HG03457 (cell line): ENCODE results near the gene SLC39A11.
A peak's percentile ranks its signal among the peaks of the same experiment; 100 is the strongest.
"Not testable (repeated sequence)": the region's sequence is repeated elsewhere in the genome, so short reads cannot be mapped to it uniquely, and the experiment has no call there.

Source experiments
- ATAC-seq: cut with Tn5 transposase; IDR thresholded peaks from one replicate; pipeline ENCODE4 v1.9.1; 2021; ENCODE audit warnings: moderate number of reproducible peaks; ENCODE audit not compliant: unreplicated experiment

Gene SLC39A11

DNA sequence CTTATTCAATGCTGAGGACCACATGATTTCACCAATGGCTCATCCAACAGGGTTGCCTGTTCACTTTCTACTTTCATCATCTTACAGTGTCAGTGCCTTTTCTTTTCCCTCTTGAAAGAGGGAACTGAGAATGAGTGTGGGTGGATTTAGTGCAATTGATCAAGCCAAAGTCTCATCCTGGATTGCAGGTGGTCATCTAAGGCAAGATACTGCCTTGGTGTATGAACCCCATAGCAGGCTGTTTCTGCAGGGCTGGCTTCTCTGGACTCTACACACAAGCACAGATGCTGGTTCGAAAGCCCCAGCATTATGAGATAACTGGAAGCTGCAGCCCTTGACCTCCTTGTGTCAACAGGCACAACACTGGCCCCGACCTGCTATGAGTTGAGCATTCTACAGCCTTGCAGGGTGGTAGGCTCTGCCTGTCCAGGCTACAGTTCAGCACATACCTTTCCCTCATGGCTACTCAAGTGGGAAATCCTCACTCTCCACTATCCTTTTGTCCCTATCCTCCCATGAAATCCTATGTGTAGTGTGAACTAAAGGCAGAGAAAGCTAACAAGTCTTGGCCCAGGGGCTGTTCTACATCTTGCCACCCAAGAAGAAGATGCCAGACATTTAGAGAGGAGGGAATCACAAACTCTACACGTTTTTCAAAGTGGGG is 358.7 kb downstream of the SLC39A11 start:
- ATAC-seq, result no peak

DNA sequence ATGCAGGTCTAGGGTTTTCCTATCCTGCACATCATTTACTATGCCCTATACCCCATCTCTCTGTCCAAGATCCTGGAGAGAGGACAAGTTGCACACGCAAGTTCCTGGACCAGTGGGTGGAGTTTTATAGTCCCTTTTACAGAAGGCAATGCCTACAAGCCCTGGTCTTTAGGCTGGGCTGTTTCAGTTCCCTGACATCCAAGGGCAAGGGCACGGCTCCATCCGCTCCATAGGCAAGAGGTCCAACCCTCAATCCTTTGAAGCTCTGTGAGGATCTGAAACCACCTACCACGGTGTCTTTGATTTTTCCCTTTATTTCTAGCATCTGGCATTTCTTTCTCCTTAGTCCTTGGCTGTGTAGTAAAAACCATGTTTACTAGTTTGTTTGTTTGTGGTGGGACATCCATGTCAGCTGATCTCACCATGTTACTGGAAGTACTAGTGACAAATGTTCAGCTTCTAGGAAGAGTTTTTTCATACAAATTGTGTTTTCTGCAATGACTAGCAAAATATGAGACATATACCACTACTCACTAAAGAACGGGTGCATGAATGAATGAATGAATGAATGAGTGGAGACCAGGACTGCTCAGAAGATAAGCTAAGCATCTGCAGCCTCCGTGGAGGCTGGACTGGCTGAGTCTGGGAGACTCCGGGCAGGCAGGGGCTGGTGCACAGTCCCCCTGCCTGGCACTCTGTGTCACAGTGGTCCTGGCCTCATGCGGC is 359.4 kb downstream of the SLC39A11 start:
- no peak for ATAC-seq

DNA sequence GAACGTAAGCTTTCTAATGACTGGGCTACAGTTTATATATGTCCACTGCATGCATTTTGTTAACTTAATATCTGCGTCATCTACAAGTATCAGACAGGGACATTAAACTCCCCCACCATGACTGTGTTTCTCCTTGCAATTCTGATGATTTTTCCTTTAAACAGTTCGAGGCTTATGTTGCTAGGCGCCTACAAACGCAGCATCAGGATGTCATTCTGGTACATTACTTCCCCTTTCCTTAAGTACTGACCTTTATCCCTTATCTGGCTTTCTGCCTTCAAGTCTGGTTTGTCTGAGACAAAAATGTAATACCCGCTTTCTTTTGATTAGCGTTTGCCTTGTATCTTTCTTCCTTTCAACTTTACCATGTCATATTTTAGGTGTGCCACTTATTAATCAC is 362.4 kb downstream of the SLC39A11 start:
- ATAC-seq, result no peak

DNA sequence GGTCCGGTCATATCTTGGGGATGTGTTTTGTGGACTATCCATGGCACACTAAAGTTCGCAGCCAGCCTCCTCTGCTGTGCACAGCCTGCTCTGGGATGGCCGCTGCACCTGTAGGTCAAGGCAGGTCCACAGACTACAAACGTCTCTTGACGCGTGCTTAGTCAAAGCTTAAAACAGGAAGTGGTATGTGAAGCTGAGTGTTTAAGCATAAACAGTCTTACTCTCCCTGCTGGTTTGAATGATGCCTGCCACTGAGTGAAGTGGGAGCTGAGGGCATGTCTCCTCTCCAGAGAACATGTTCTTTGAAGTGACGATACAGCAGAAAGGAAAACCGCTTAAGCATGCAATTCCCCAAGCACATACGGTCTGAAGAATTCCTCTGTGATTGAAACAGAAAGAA is 365.6 kb downstream of the SLC39A11 start:
- ATAC-seq, result peak; percentile 90

DNA sequence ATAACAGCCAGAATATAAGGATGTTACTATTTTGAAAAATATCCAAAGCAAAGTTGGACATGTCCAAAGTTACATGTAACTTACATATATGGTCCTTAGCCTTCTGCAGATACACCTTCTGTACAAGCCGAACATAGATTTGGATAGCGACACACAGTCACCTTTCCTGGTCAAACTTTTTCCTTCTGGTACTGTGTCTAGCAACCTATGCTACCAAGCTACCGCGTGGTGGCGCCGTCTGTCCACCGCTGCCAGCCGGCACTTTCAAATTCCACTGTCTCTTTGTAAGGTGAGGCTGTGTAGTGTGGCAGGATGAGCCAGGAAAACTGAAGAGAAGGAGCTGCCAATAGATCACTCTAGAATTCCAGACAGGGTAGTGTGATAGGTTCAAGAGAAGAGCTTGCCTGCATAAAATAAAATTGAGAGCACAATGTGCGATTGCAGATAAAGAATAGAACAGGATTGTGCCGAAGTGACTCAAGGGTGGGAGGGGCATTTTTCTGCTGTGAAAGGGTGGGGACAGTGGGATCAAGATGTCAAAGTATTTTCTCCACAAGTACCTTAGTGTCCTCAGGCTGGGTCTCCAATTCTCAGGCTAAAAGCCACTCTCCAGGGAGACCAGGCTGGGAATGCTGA is 366.9 kb downstream of the SLC39A11 start:
- ATAC-seq, result no peak

DNA sequence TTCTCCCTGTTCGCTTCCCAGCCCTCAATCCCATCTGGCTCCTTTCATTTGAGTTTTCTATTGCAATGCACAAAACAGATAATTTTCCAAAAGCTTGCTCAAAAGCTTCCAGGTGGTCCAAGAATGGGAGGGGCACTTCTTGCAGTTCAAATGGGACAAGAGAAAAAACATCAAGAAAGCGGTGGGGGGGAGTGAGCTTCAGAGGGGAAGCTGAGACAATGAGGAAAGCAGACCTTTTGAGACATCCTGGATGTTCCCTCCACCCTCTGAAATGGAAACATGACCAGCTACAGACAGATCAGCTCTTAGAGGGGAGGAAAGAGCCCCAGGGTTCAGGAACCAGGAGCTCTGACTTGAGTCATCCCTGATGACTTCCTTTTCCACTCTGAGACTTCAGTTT is 368.2 kb downstream of the SLC39A11 start:
- ATAC-seq, result no peak

DNA sequence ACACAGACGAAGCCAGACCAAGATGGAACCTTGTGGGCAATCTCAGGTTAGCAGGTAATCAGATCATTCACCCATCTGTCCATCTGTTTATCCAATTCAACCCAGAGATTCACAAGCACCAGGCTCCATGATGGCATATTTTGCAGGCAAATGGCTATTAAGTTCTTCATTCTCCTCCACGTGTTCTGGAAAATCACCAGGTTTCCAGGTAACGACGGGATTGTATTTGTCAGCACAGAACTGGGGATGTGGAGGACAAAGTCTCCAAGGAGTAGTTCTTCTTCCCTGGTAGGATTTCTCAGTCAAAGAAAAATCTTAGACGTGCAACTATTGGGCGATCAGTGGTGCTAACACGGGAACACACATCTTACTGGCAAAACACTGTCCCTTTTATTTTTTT is 368.8 kb downstream of the SLC39A11 start:
- ATAC-seq, result no peak

DNA sequence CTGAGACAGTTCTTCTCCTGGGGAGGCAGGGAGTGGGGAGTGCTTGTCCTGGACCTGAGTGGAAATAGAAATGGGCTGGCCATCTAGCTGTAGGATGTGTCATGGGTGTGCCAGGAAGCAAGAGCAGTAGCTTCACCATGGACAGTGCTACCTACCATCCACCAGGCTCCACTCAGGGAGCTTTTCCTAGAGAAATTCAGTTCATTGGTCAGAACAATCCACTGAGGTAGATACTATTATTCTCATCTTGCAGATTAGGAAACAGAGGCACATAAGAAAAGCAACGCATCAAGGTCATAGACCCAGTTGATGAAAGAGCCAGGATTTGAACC is 372.0 kb downstream of the SLC39A11 start:
- ATAC-seq, result no peak

DNA sequence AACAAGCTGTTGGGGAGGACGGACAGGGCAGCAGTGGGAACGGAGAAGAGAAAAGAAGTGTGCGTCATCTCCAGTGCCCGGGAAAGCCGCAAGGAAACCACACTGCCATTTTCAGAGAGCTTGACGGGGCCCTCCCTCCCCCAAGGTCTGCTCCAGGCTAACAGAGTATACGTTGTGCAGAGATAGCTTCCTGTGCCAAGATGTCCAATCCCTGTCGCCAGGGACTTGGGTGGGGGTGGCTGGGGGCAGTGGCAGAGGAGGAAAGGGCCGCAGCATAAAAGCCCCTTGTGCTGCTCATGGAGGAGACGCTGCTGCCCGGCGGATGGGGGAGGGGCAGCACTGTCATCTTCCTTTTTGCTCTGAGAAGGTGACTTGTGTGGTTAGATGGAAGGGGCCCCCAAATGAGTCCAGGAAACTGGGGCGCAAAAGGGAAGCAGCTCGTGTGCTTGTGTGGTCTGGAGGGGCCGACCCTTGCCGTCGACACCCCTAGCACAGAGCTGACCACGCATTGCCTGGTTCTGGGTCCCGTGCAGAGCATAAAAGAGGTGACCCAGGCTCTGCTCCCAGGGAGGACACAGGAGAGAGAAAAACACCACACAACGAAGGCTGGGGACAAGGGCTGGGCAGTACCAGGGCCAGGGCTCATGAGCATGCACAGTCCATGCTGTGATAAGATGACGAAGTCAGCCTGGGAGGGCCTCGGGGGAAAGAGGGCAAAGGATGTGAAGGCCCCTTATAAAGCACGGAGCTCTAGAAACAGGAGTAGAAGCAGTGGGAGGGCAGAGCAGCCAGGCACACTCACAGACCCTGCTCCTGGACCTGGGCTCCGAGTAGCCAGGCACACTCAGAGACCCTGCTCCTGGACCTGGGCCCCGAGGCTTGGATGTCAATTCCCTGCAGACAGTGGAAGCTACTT is 372.7 kb downstream of the SLC39A11 start:
- ATAC-seq, result peak; percentile 44

DNA sequence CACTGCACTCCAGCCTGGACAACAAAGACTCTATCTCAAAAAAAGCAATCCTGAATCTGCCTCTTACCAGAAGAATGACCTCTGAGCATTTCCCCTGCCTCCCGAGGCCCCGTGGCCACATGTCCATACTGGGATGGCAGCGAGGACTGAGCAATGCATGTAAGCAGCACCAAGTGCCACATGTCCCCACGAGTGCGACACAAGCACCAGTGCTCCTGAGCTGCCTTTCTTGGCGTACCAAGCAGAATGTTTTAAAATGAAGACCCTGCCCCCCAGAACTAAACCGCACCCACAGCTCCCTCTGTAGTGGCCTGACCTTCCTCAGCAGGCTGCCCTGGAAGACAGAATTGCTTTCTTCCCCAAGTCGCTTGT is 373.3 kb downstream of the SLC39A11 start:
- ATAC-seq, result no peak

DNA sequence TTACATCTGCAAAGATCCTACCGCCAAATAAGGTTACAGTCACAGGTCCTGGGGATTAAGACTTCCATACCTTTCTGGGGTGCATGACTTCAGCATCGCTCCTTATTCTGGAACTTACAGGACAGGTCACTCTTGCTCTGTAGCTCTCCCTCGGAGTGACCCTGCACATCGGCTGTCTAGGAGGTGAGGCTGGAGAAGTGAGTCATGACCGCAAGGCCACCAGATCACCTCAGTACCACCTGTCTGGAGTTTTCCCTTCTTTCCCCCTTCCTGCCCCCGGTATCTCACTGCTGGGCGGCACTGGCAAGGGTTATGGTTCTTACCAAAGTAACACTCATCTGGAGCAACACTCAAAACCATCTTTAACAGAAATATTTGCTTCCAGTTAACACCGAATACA is 374.8 kb downstream of the SLC39A11 start:
- no peak for ATAC-seq

DNA sequence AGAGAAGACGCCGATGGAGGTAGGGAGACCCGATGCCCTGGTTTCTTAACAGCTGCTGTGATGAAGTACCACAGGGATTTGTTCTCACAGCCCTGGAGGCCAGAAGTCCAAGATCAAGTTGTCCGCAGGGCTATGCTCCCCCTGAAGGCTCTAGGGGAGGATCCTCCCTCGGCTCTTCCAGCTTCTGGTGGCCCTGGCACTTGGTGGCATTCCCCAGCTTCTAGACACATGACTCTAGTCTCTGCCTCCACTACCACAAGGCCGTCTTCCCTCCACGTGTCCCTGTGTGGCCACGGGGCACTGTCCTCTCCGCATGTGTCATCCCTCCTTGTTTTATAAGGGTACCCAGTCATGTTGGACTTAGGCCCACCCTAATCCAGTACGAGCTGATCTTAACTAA is 375.2 kb downstream of the SLC39A11 start:
- no peak for ATAC-seq

DNA sequence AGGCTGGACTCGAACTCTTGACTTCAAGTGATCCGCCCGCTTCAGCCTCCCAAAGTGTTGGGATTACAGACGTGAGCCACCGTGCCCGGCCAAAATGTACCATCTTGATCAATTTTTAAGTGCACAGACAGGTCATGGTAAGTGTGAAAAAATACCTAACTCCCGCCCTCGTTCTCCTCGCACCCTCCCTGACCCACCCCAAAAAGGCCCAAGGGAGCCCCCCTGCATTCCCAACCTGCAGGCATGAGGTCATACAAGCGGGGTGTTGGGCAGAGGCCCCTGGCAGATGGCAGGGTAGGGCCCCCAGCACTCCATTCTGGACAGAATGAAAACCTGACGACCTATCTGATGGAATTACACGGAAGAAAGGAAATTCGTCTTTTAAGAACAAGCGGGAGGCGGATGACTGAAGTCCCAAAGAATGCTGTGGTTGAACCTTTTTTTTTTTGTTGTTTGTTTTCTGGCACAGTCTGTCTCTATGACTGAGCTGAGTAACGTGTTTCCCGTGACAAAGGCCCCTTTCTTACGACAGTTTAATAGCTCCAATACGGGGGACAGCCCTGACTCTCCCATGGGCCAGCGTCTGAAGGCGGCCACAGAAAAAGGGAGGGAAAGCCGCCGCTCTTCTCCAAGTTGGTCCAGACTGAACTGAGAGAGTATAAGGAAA is 376.4 kb downstream of the SLC39A11 start:
- ATAC-seq, result no peak

DNA sequence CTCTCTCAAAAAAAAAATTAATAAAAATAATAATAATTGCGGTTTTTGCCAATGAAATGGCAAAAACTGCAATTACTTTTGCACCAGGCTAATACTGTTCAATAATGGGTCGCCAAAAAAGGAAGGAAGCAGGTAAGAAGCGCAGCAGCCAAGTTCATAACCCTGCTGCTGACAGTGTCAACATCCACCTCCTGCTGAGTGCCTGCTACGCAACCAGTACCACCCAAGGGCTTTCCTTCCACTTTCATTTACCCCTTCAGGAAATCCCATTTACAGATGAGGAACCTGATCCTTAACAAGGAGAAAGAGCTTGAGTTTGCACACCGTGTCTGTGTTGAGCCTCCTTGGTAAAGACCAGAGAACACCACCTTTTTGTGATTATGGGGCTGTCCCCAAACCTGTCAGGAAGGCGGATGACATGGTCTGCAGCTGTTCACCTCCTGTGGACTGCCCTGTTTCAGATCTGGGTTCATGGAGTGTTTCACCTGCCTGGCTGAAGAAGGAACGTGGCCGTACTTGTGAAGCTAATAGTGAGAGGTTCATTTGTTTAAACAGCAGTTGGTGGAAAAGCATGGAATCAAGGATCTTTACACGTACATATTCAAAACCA is 378.0 kb downstream of the SLC39A11 start:
- no peak for ATAC-seq

DNA sequence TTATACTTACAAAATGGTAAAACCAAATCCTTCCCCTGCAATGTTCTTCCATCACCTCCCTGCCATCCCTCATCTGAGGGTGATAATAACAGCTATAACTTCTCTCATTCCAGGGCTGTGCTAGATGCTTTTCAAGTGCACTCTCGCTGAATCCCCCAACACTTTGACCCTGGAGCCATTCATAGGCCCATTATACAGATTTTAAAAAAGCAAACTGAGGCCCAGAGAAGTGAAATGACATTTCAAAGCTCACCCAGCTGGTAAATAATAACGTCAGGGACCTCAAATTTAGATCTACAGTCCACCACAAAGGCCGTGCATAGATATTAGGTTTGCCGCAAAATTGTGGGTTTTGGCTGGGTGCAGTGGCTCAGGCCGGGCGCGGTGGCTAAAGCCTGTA is 378.8 kb downstream of the SLC39A11 start:
- ATAC-seq, result no peak

DNA sequence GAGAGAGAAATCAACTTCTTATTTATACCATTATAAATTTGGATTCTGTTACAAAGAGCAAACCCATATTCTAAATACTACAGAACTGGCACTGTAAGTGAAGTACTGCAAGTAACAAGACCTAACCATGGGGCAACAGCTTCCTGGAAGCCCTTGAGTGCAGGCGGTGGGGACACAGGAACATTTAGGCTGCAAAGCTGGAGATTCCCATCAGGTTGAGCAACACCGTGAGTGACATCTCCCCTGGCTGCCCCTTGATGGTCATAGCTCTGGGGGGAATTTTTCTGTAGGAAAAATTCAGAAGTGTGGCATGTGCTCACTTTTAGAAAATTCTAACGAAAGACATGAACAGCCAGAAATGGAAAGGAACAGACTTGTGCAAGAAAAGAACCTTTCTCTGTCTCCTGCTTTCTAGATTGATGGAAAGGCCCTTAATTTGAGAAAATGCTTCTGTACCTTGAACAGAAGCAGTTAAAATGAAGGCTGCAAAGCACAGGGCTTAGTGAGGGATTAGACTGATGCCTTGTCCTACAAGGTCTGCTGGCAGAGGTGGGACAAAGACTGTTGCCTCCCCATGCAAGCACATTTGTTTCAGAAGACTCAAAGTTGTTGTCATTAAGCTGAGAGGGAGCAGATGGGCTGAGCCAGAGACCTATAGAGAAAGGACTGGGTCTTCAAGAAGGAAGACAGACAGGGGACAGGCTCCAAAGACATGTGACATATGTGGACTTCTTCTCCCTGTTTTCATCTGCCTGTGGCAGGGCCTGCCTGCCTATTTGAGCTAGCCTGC is 380.8 kb downstream of the SLC39A11 start:
- no peak for ATAC-seq

DNA sequence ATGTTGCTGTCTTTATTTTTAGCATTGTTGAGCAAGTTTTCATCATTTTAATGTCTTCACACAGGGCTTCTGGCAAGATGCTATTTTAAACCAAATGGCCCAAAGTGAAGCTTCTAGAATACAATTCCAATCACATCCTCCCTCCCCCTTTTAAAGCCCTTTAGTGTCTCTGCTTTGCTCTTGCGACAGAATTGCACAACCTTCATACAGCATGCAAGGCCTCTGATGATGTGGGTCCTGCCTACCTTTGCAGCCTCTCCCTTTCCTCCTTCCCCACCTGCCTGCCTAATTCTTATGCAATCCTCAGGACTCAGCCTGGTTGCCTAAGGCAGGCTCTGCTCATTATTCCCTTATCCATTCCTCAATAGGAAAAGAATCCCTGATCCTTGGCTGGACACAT is 381.7 kb downstream of the SLC39A11 start:
- no peak for ATAC-seq

DNA sequence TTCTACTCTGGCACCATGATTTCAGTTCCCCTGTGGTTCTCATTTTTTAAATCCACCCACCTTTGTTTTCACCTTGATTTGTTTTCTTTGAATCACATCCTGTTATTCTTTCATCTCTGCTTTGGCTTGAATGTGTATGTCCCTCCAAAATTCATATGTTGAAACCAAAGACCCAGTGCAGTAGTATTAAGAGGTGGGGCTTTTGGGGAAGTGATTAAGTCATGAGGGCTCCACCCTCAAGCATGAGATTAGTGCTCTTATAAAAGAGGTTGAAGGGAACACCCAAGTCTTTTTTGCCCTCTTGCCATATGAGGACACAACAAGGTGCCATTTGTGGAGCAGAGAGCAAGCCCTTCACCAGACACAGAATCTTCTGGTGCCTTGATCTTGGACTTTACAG is 382.3 kb downstream of the SLC39A11 start:
- no peak for ATAC-seq

DNA sequence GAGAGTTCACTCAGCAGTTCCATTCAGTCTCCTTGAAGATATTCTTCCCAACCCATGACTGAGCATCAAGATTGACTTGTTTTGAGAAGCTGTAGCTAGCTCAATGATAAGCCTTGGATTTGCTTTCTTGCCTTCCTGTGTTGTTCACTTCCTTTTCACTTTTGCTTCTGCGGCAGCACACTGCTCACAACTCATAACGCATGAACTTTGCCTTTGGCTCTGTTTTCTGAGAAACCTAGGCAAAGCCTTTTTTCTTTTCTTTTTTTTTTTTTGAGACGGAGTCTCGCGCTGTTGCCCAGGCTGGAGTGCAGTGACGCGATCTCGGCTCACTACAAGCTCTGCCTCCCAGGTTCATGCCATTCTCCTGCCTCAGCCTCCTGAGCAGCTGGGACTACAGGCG is 383.8 kb downstream of the SLC39A11 start:
- ATAC-seq, result not testable (repeated sequence)

DNA sequence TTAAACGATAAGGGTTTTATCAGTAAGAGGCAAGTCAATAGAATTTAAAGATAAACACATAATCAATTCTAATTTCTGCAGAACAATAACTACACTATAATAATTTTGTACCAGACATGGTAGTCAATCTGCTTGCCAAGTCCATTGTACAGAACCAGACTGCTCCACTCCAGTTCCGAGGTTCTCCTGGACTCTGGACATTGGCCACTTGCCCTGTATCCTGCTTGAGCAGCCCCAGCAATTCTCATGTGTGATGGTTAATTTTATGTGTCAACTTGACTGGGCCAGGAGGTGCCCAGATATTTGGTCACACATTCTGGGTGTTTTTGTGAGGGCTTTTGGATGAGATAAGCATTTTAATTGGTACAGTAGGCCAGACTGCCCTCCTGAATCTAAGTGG is 384.6 kb downstream of the SLC39A11 start:
- no peak for ATAC-seq
